ENCODE measurements around the gene AXIN1. TPM values are rescaled to one million over a fixed set of nuclear protein-coding genes. Genes with fewer than 3 reads are reported as not detected.
A peak's percentile ranks its signal among the peaks of the same experiment; 100 is the strongest.

AXIN1 gene
- total and polyA plus RNA-seq, 9 of the 15 experiments (the other 6 are each of a cell fraction or from before 2014, with no cell fraction given) = 0.42 to 58.0 (median 25.9) TPM

- BruUV-seq (replicated peaks) = no TSS peak
- in situ Hi-C loops (cut with MboI) = no loop called here
- TF ChIP-seq CTCF (IDR thresholded peaks at IDR 0.05 in 2 of 3, conservative IDR thresholded peaks at IDR 0.05 in 1 of 3; ENCODE audit: insufficient read depth in 2 of 3, low read depth in 1 of 3, low read length in 3 of 3) = peak; percentile 13 to 34 (median 15); a peak in 2 of 6 replicates
- no peak for TF ChIP-seq WHSC1 (IDR thresholded peaks at IDR 0.05; ENCODE audit: low read length)
- TF ChIP-seq YY1 (IDR thresholded peaks at IDR 0.05; ENCODE audit: borderline replicate concordance in 1 of 3, control insufficient read depth in 1 of 3, extremely low read depth in 1 of 3, insufficient read depth in 3 of 3, insufficient read length in 1 of 3, insufficient replicate concordance in 2 of 3, low read depth in 1 of 3, low read length in 2 of 3) = peak in 1 of 3 experiments; percentile 24
- 0 out of 2 replicates have a peak, but pooled peaks have one; percentile 31 for TF ChIP-seq ZBTB7A (IDR thresholded peaks at IDR 0.05; ENCODE audit: borderline replicate concordance, control insufficient read depth, low read depth, low read length)
- H2AFZ ChIP-seq (ENCODE audit: low read depth, low read length) = 0 out of 2 replicates have a peak overlapping the region, but pooled peaks have one; percentile 45
- H3K4me2 ChIP-seq (ENCODE audit: insufficient read depth, low read length) = peak overlapping the region; percentile 32; the same call in 1 of the 2 replicates
- no peak overlapping the region for H3K4me3 ChIP-seq
- no peak overlapping the region for H3K27ac ChIP-seq (ENCODE audit: extremely low read depth, low read depth, low read length)
- FAIRE-seq = peak; percentile 15
- no peaks in the 10 kb centered on the region for H3K9me1 ChIP-seq (ENCODE audit: control insufficient read depth, insufficient read depth, low read length)
- H3K79me2 ChIP-seq (ENCODE audit: control insufficient read depth, insufficient read depth, low read length) = no peaks in the 10 kb centered on the region
- 32% methylated on average over 27 of the region's 36 CpGs for WGBS (ENCODE audit: insufficient coverage, low coverage, missing lambda C conversion rate)
- peak overlapping the region in 1 of 2 experiments; percentile 71; a peak in 2 of 4 replicates for H3K9ac ChIP-seq (ENCODE audit: insufficient read depth in 1 of 2, low read depth in 2 of 2, low read length in 2 of 2)
- intact Hi-C loops (cut with micrococcal nuclease) = no loop called here
- ATAC-seq = peak; percentile 54
- ChIA-PET POLR2A (interaction anchor here (0.6 to 1.3 kb wide), 2 partner anchors 9 to 102 kb away, joined by 3 read pairs; no protein-coding TSS in a partner anchor), CTCF (ENCODE audit: low intra/inter-chr PET ratio) (no interaction called here)
- no peaks in the 10 kb centered on the region for H3K9me3 ChIP-seq (replicated peaks; ENCODE audit: control insufficient read depth, insufficient read depth, low read depth, low read length)
- H3K36me3 ChIP-seq (ENCODE audit: control insufficient read depth, insufficient read depth, low read length) = no peaks in the 10 kb centered on the region
- peaks cover 0 to 78% of the 10 kb centered on the region in 2 experiments; a peak in 2 of 5 replicates for H3K4me1 ChIP-seq (replicated peaks in 1 of 2; ENCODE audit: control insufficient read depth in 2 of 2, insufficient read depth in 2 of 2, low read length in 2 of 2)
- 0 out of 2 replicates have a peak, but pooled peaks cover 2% of the 10 kb centered on the region for H4K20me1 ChIP-seq (replicated peaks; ENCODE audit: control insufficient read depth, insufficient read depth, low read length)
- no peaks in the 10 kb centered on the region; a peak in 1 of 5 replicates for H3K27me3 ChIP-seq (ENCODE audit: control insufficient read depth in 2 of 2, insufficient read depth in 2 of 2, low read length in 2 of 2)
- DNase-seq (ENCODE audit: extremely low read depth in 1 of 4, low spot score in 3 of 4) = peak in 1 of 4 experiments; percentile 49
These were observed 79.6 kb downstream of the AXIN1 start for GRCh38 chr16:272633-273546.

All from K562 (cell line).